A673 (cell line): ENCODE measurements around the gene FMNL1. TPM values are rescaled to one million over a fixed set of nuclear protein-coding genes. Genes with fewer than 3 reads are reported as not detected.

ENCODE experiments used
- BruUV-seq: library from RNA; stranded (reverse); fragments of 400-500 nt; replicated peaks from 2 replicates; lab custom pipeline; 2021; lab: Mats Ljungman, UMichigan
- CTCF ChIA-PET: fragments of 300-600 bp; sonication (Branson Sonifier 250); formaldehyde crosslinking; loops from one replicate; lab custom pipeline; 2022; ENCODE audit warnings: antibody characterized with exemption; lab: Charles Lee
- POLR2A ChIA-PET: fragments of 300-600 bp; sonication (Branson Sonifier 250); formaldehyde crosslinking; loops from one replicate; lab custom pipeline; 2022; ENCODE audit warnings: antibody characterized with exemption; ENCODE audit not compliant: low non-redundant PET; lab: Charles Lee
- DNase-seq: peaks from one replicate; pipeline ENCODE4 v3.0.0-alpha.2; 2015; ENCODE audit warnings: low spot score
- H3K27ac ChIP-seq: fragments of 200-600 bp; sonication (generic); 2 replicates; pipeline ENCODE4 v1.5.1; 2016; ENCODE audit warnings: mixed run types, low read depth, mild to moderate bottlenecking, mixed read lengths, antibody characterized with exemption, low read length; ENCODE audit not compliant: poor library complexity, severe bottlenecking
- H3K27me3 ChIP-seq: fragments of 200-600 bp; sonication (generic); replicated peaks from 2 replicates; pipeline ENCODE4 v1.6.1; 2017; ENCODE audit warnings: mixed run types, low read depth, mild to moderate bottlenecking, mixed read lengths, antibody characterized with exemption, low read length; ENCODE audit not compliant: insufficient read depth, poor library complexity
- H3K36me3 ChIP-seq: fragments of 200-600 bp; sonication (generic); 2 replicates; pipeline ENCODE4 v1.6.1; 2016; ENCODE audit warnings: mixed run types, mild to moderate bottlenecking, mixed read lengths, antibody characterized with exemption, low read length; ENCODE audit not compliant: insufficient read depth, poor library complexity, severe bottlenecking
- H3K4me1 ChIP-seq: fragments of 200-600 bp; sonication (generic); 2 replicates; pipeline ENCODE4 v1.6.1; 2017; ENCODE audit warnings: mixed run types, mild to moderate bottlenecking, mixed read lengths, antibody characterized with exemption, low read length; ENCODE audit not compliant: insufficient read depth, poor library complexity, severe bottlenecking
- H3K4me3 ChIP-seq: fragments of 200-600 bp; sonication (generic); 2 replicates; pipeline ENCODE4 v1.5.1; 2016; ENCODE audit warnings: low read depth, mixed run types, mild to moderate bottlenecking, mixed read lengths, low read length; ENCODE audit not compliant: poor library complexity, severe bottlenecking
- H3K9me3 ChIP-seq: fragments of 200-600 bp; sonication (generic); 2 replicates; pipeline ENCODE4 v1.6.1; 2016; ENCODE audit warnings: mixed run types, low read depth, mild to moderate bottlenecking, mixed read lengths, antibody characterized with exemption, low read length; ENCODE audit not compliant: poor library complexity, severe bottlenecking
- CTCF ChIP-seq: fragments of 300-800, 200-600 bp; sonication (generic); conservative IDR thresholded peaks from 2 replicates; pipeline ENCODE4 v1.5.1; 2017; ENCODE audit warnings: low read depth, mild to moderate bottlenecking, antibody characterized with exemption, low read length, moderate library complexity, mixed read lengths
- EZH2 ChIP-seq: fragments of 200-600 bp; sonication (generic); IDR thresholded peaks from 2 replicates; pipeline ENCODE4 v1.6.1; 2017; ENCODE audit warnings: borderline replicate concordance, low read depth, mild to moderate bottlenecking, mixed read lengths, antibody characterized with exemption, low read length; ENCODE audit not compliant: poor library complexity, severe bottlenecking
- intact Hi-C: fragments of 100-400 bp; cut with micrococcal nuclease; formaldehyde crosslinking; loops from one replicate; pipeline ENCODE4 v1.10.0; 2022; ENCODE audit not compliant: unreplicated experiment
- total RNA-seq: library from RNA; stranded (reverse); gene quantifications from 2 replicates; pipeline ENCODE4 v1.2.3, GENCODE V29; 2021

The FMNL1 gene
- total RNA-seq, 1 experiment from 2014 or later: 1.0 TPM

GRCh38 chr17:45293413-45294211, 71.9 kb downstream of the FMNL1 start:
- no peaks in the 10 kb centered on the region for H3K9me3 ChIP-seq
- no peak overlapping the region for H3K27ac ChIP-seq
- H3K36me3 ChIP-seq: no peaks in the 10 kb centered on the region
- TF ChIP-seq CTCF: no peak
- no peak for TF ChIP-seq EZH2
- ChIA-PET POLR2A (no interaction called here), CTCF (interaction anchor here (1.0 kb wide), 1 partner anchor 23 kb away, joined by 3 read pairs; the partner anchor contains the start of gene MAP3K14)
- peaks cover 8% of the 10 kb centered on the region for H3K4me1 ChIP-seq
- DNase-seq: peak; percentile 27
- no TSS peak for BruUV-seq
- no peaks in the 10 kb centered on the region for H3K27me3 ChIP-seq
- intact Hi-C loops: no loop called here
- H3K4me3 ChIP-seq: no peak overlapping the region

GRCh38 chr17:45294506-45294905, 72.8 kb downstream of the FMNL1 start:
- ChIA-PET CTCF (no interaction called here), POLR2A (no interaction called here)
- no peak for DNase-seq

More at GRCh38 chr17:45294506-45294905, 72.8 kb downstream of the FMNL1 start:
- Histone ChIP-seq H3K27ac (no peak overlapping the region), H3K9me3 (no peaks in the 10 kb centered on the region), H3K27me3 (no peaks in the 10 kb centered on the region), H3K4me1 (peaks cover 8% of the 10 kb centered on the region), H3K36me3 (no peaks in the 10 kb centered on the region), H3K4me3 (no peak overlapping the region)
- TF ChIP-seq CTCF (no peak), EZH2 (no peak)
- intact Hi-C loops: no loop called here
- no TSS peak for BruUV-seq
